Kidney glomerular epithelial cell (primary cell): ENCODE measurements around the gene MR1.

ENCODE experiments used
- DNase-seq: peaks from one replicate; lab custom pipeline; 2025; lab: John Stamatoyannopoulos, UW

Gene MR1

DNA sequence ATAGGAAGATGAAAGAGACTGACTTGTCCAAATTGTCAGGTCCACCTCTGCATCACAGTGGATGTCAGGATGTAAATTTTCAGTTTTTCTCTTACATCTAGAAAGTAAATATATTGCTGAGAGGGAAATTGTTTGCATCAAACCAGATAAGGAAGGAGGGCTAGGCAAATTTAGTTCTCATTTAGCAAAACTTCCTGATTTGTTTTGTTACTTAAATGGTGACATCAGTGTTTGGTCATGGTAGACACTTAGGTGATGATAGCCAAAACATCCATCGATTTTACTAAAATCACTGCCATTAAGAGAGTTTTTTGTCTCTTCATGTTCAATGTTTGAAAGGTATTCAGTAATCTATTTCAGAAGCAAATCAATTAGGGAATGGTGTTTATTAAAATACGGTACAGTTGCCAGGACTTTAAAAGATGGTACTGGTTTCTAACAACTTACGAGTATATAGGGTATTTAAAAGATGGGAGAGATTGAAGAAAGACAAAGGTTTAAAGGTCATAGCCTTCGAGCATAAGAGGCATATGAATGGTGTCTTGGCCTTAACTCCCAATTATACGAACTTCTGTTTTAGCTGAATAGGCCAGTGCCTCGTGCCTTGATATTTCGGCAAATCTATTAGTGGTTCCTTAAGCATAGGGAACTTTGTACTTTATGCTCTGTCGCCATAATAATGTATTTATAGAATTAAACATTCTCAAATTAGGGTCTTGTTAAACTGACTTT lies 57.7 kb downstream of the MR1 start:
- DNase-seq = no peak

DNA sequence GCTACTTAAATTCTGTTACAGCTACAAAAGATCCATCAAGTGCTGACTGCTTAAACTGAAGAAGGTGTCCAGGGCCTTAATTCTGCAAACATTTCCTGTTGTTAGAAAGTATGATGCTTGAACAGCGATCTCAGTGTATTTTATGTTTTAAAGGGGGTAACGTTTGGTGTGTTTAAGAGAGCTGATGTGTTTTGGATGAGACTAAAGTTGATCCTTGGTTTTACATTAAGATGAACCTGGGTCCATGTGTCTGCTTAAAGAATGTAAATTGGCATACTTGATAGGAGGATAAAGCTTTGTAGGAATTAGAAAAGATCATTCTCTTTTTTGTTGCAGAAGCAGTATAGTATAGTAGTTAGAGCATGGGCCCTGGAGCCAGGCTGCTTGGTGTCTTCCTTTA lies 58.3 kb downstream of the MR1 start:
- no peak for DNase-seq

DNA sequence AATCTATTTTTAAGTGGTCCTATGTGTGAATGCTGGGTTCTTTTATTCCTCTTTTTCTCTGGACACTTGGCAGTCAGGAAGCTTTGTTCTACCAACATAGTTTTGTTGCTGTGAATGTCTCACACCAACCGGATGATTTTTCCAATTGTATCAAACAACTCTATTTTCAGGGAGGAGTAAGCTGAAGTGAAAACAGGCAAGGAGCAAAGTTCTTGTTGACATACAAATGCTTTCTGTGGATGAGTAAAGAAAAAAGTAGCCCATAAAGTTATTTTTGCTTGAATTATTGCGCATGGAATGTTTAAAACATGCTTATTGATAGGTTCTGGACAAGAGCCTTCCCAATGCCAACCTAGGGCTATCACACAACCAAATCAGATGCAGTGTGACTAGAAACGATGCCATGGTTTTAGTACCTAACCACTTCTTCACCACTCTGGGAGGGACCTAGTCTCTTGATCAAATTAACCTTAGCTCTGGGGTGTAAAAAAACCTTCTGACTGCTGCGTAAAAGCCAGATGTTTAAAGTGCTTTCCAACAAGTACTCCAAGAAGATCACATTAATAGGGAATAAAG lies 59.2 kb downstream of the MR1 start:
- DNase-seq = no peak

DNA sequence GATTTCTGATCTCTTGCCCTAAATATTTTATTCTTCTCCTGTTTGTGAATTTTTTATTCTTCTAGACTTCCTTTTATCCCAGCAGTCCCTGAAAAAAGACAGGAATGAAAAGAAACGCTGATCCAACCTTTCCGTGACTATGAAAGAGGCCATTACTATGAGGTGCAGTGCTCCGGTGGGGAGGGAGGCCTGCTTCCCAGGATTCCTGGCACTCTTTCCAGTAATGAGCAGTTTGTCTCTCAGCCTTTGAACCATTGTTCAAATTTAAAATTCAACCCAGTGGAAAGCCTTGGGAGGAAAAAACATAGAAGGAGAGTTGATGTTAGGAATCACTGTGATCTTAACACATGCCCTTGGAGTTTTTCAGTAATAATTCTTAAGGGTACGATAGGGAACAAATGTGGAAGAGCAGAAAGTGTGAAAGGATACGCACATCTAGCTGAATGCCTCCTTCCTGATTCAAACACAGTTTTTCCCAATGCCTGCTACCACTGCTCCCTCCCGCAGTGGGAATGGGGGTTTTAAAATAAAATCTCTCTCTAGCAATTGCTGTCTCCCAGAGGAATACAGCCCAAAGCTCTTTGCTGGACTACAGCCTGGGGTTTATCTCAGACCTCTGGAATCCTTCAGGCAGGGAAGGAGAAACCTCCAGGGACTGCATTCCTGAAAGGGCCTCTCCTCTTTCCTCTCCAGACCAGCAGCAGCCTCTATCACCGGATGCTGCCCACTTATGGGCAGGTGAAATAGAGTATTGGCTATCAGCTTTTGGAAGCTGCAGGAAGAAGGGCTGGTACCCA lies 60.8 kb downstream of the MR1 start:
- DNase-seq = peak; percentile 39

DNA sequence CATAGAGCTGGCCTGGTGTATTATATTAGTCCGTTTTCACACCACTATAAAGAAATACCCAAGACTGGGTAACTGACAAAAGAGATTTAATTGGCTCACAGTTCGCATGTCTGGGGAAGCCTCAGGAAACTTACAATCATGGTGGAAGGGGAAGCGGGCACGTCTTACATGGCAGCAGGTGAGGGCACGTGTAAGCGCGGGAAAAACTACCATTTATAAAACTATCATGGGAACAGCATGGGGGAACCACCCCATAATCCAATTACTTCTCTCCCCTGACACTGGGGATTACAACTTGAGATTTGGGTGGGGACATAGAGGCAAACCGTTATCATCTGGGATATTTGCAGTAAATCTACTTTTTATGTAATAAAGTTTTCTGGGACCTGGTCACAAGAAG lies 61.5 kb downstream of the MR1 start:
- no peak for DNase-seq

DNA sequence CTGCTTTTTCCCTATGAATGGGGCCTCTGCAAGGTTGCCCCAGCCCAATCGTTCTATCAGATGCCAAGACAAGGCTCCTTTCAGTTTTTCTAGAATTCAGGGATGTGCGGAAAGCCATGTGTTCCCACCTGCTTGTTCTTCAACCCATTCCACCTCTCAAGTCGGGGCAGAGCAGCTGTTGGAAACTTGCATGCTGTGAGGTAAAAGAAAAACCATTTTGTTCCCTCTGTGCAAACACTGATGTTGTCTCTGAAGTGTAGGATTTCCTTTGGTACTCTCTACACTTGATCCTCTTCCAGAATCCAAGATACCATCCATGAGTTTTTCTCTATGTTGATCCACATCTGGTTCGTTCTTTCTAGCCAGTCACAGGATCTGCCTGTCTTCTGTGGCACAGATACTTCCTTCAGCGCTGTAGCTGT lies 62.0 kb downstream of the MR1 start:
- no peak for DNase-seq

DNA sequence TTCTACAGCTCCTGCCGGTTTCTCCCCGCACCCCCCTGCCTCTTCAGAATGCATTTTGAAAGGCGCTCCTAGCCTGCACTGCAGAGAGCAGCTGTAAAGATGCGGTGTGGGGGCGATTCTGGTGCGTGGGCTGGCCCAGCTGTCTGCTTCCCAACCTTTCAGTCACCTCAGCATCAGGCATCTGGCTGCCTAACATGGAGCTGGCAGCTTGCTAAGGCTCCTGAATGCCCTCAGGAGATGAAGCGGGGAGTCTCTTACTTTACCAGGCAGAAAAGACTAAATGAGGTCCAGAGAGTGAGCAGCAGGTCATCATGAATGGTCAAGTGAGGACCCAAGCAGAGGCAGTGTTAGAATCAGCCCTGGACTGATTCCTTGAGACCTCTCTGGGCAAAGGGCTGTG lies 63.5 kb downstream of the MR1 start:
- DNase-seq = no peak

DNA sequence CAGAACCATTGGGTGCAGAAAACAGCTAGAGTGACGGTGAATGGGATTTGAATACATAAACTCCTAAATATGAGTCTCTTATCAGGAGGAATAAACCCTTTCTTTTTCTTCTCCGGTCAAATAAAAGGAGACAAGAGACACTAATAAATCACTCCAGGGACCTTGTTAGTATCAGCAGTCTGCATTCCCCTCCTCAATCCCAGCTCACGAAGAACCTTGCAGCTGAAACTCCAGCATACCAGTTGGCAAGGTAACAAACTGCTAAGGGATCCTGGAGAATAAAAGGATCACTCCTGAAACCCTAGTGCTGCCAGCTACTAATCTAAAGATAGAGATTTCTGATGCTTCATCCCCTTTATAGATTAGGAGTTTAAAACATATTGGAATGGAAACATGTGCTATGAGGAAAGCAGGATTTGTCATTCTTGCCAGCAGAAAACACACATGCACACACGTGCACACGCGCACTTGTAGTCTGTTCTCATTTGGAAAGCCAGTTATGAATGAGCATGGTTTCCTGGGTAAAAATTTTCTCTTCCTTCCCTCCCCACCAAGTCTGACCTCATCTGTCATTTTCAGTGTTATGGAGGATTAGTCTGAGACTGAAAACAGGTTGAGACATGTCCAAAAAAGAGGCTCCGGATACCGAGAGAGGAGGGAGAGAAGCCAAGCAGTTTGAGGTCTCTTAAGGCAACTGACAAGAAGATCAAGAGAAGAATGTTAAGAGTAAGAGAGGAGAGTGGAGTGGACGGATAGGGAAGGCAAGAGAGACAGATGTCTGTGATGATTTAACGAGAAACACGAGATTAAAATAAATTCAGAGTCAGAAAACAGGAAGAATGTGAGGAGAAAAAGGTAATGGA lies 65.6 kb downstream of the MR1 start:
- no peak for DNase-seq

DNA sequence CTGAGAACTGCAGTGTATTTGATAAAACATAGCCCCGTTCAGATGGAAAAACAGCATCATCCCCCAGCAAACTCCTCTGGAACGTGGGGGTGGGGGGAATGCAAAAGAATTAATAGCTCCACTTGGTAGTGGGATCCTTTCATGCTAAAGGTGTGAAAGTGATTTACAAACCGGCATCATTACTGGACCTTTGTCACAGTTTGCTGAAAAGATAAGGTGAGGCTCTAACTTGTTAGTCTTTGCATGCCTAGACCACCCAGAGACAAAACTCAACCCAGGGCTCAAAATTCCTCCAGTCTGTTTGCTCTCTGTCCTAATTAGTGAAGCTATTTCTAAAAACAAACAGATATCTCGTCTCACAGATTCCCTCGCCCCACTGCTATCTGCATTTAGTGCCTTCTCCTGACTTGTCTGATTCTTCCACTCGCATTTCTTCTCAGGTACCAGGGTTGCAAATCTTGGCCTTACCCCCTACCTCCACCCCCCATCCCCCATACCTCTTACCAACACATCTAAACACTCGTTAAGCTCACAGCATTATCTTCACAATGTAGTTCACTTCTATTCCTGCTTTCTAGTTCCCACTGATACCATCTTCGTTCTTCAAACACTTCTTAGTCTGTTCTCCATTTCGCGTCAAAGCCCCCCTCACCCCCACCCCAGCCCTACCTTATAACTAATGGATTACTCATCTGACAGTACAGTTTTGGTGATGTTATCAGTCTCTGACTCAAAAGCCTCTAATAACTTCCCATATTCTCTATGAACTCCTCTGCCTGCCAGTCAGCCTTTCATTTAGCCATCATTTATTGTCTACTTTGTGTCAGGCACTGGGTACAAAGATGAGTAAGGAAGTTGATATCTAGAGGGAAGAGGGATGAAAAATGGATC lies 66.5 kb downstream of the MR1 start:
- DNase-seq = no peak

DNA sequence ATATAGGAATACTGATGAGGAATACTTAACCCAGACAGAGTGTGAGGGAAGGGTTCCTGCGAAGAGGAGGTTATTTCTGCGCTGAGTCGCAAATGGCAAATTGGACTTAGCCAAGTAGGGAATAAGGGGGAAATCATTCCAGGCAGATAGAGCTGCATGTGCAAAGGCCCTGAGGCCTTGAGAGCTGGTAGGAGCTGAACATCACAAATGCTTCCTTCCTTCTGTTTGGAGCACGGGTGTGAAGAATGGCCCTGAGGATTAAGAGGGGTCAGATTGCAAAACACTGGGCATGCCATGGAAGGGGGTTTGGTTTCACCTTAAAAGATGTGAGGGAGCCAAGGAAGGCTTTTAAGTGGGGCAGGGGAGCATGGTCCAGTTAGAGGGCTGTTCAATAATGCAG lies 67.2 kb downstream of the MR1 start:
- DNase-seq = no peak

DNA sequence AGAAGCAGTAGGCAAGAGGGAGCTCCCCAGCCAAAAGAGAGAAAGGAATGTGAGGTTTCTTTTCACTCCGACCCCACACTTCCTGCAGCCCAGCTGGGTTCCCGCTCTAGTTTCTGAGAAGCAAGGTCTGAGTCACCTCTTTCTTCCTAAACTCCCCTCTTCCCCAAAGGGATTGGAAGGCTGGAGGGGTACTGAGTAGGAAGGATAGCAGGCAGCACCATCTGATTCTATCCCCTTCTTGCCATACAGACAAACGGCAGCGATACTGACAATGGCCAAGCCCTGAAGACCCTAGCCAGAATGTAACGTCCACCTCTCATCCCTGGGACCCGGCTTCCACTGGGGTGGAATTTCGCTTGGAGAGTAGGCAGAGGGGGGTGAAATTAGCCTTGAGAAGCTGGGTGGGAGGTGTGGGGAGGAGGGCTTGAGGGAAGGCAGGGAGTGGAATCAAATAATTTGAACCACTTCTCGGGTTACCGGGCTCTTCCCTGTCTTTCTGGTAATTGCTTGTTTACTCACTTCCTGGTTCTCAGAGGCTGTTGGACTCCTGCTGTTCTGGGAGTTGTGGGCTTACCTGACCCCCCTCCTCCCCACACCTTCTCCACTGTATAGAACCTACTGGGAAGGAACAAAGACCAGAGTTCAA lies 67.9 kb downstream of the MR1 start:
- DNase-seq = no peak

DNA sequence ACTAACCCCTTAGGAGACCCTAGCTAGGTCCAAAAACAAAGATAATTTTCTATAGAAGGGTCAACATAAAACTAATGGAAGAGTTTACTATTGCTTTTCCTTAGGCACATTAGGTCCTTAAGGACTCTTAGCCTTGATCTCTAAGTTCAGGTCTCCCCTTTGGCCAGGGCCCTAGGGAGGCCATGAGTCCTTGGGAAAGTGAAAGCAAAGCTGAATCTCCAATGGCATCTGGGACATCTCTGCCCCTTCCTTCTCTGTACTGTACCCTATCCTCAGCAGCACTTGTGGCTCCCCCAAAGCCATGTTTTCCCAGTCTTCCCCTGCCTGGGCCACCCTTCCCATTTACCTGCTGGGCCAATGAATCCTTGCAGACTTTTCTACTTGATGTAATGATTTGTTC lies 69.1 kb downstream of the MR1 start:
- DNase-seq = no peak

DNA sequence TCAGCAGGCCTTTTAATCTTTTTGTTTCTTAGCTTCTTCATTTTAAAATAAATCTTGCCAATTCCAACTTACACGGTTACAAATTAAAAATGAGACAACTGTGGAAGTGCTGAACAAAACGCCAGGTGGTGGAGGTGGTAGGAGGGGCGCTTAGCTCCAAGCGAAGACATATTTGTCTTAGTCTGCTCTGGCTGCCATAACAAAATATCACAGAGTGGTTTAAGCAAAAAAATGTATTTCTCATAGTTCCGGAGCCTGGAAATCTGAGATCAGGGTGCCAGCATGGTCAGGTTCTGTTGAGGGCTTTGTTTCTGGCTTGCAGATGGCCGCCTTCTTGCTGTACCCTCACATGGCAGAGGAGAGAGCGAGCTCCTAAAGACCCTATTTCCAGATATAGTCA lies 69.6 kb downstream of the MR1 start:
- no peak for DNase-seq

DNA sequence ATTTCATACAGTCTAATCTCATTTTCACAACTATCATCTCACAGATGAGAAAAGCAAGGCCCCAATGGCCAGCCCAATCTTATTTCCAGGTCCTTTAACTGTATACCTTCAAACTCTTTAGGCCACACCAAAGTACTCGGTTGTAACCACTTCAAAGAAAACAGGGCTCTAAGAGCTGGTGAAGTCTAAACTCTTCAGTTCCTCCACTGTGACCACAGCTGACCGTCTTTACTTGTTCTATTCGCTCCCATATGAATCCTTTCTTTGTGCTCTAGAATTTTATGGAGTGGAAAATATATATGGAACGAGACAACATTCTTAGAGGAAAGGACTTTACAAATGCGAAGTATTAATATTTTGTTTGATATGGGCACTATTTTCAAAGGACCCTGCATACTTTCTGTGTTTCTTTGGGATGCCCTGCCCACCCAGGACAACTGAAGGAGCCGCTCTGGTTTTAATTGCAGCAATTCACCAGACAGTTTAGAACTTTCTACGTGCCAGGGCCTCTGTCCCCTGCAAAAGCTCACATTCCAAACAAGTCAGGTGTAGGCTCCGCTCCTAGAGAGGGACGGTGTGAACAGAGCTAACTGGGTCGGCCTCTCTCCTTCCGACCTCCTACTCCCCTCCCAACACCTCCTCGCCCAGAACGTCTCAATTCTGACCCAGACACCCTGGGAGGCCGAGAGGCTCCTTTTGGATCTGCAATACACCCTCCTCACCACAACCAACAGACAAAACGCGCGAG lies 70.4 kb downstream of the MR1 start:
- no peak for DNase-seq

DNA sequence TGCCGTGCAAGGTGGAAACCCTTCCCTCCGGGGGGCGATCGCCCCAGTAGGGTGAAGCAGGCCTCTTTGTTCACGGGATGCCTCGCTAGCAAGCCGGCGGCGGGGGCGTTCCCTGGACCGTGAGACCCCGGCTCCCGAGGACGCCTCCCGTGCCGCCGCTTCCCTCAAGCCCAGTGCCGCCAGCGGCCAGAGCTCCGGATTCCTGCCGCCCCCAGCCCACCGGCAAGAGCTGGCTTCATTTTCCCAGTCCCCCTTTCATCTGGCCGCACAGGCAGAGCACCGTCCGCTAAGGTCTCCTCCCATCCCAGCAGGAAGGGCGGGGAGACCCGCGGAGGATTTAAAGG lies 71.0 kb downstream of the MR1 start:
- DNase-seq = no peak

DNA sequence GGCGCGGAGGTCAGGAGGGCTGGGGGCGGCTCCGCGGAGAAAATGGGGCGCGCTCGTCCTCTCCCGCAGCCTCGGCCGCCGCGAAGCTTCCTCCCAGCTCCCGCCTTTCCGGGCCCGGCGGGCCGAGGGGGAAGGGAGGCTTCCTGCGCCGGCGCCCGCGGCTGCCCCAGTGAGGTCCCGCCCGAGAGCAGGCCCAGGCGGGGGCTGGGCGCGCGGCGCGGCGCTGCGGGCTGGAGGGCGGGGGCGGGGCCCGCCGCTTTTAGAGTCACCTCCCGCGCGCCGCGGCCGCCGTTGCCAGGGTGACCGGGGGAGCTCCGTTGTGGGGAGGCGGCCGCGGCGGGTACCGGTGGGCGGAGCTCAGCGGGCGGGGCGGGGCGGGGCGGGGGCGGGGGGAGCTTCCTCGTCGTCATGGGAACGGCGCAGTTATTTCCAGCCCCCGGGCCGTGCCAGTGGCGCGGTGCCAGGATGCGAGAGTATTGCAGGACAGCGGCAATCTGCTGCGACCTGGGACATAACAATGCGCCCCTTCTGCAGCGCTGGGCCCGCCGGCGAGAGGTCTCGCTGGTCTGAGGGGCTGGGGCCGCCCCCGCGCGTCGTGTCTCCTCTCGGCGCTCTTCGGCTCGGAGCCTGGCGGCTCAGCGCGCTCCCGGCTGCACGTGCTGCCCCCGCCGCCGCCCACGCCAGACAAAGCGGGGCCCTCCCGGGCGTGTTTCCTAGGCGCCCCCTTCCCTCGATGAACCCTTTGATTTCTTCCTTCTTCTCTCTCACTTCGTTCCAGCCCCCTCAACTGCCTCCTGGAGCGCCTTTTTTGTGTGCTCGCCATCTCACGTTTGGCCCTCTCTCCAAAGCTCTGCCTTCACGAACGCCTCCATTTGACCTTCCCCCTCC lies 71.6 kb downstream of the MR1 start:
- DNase-seq = peak; percentile 75

DNA sequence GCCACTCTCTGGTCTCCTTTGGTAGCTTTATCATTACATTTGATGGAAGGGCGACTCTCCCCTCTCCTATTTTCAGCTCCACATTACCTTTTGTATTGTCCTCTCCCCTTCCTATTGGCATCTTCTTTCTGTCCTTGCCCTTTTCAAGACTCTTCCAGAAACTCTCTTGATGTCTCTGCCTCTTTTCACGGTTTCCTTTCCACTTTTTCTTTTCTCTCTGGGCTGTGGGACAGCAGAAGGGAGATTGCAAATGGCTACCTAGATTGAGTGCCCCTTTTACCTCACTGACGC lies 72.2 kb downstream of the MR1 start:
- DNase-seq = no peak

DNA sequence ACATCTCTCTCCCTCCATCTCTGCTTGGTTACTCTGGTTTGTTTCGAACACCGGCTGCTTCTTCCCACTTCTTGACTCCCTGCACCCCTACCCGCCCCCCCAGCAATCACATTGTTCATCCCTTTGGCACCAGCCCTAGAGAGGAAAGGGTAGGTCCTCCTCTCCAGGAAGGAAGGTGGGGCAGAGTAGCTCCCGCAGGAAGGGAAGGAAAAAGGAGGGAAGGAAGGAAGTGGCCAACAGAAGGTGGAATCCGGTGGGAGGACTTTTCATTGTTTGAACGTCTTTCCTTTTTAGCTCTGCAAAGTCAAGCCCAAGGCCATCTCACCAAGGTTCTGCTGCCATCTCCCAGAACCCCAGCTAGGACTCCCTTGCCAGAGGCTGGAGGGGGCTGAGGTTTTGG lies 72.7 kb downstream of the MR1 start:
- DNase-seq = no peak

DNA sequence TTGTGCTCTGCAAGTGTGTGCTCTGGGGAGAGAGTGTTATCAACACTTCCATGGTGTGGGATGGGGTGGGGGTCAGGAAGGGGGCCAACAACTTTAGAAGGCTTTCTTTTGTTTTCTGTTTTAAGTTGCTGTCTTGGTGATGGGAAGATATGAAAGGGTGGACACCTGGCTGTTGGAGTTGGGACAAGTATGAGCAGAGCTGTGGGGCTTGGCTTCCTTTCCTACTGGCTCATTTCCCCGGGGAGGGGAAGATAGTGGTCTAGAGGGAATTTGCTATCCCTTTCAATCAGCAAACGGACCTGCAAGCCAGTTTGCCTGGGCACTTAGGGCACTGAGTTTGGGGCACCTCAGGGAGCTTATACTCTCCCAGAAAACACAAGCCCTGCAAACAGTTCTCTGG lies 73.9 kb downstream of the MR1 start:
- DNase-seq = no peak
